ENCODE data around the gene TKT.

GRCh38 chr3:53244271-53244670, 11.6 kb downstream of the TKT start:
- no peak for TF ChIP-seq POLR2A (IDR thresholded peaks at IDR 0.05; ENCODE audit: low read depth, low read length)
- no peak for TF ChIP-seq POLR2AphosphoS5 (IDR thresholded peaks at IDR 0.05; ENCODE audit: low read depth, low read length)
- no peak for TF ChIP-seq TAF1 (IDR thresholded peaks at IDR 0.05; ENCODE audit: borderline replicate concordance, low read depth, low read length)
